CD4-positive, alpha-beta T cell treated with Interferon alpha-2 for 1 hour (primary cell): Measurements from ENCODE around the gene POU2AF1.
A peak's percentile ranks its signal among the peaks of the same experiment; 100 is the strongest.

Experiments
- DNase-seq, 2 donors: peaks; one replicate each; pipeline ENCODE4 v3.0.0-alpha.2; 2020 to 2022

POU2AF1 gene, protein sequence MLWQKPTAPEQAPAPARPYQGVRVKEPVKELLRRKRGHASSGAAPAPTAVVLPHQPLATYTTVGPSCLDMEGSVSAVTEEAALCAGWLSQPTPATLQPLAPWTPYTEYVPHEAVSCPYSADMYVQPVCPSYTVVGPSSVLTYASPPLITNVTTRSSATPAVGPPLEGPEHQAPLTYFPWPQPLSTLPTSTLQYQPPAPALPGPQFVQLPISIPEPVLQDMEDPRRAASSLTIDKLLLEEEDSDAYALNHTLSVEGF

DNA sequence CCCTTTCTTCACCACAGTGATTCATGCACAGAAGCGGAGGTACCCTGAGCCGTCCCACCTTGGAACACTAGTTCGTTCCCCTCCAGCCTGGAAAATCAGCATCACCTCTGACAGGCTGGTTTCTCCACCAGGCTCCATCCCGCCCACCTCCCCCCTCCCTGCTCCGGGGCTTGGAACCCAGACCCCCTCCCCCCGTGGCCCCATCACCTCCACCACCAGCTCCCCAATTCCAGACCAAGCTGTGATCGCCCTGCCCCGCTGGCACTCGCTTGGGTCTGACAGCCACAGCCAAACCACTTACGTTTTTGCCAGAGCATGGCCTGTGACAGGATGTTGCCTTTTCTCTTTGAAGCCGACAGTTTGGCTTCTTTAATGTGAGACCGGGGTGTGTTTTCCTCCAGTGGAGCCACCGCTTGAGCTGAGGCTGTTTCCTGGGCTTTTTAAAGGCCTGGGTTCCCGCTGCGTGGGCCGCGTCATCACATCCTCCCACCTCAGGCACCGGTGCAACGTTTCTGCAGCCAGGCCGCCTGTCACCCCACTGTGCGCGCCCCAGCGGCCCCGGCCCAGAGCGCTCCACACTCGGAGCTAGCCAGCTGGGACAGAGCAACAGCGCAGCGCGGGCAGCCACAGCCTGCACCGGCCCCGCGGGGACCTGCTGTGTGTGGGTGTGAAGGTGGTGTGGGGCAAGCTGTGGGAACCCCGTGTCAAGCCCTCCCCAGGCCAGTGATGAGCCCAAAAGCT, at the start of gene POU2AF1:
Gene POU2AF1 (minus strand): TSS at position 415 of the 741 bp plus-strand sequence. CDS start 98 bp downstream, at position 317.
- peak; percentile 72 to 78 for DNase-seq

DNA sequence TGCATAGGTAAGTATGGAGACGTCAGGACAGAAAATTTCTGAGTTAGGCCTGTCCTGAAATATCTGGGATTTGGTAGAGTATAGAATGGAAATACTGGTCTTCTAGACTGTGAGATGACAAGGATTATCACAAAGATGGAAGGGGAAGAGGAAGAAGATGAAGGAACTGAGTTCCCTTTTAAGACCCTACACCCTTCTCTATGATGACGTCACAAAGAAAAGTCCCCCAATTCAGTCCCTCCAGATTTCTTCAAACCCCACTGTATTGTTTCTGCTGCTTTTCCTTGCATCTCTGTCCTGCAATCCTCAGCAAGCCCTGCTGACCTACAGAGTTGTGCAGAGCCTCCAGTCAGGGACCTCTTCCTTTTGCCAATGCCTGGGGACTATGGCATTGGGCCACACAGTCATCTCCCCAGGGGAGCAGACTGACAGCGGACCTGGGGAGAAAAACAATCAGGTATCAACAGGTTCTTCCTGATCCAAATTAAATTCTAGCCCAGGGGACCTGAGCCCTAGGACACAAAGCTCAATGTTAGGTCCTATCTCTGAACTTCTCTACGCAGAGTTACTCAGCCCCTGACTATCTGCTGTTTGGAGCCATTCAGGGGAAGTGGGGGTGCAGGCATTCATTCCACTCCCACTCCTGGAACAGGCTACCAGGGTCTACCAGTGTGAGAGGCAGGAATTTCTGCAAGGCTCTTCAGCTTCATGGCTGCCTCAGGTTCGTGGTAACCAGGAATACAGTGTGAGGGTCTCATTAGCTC, 49.2 kb upstream of the POU2AF1 start:
- no peak for DNase-seq

DNA sequence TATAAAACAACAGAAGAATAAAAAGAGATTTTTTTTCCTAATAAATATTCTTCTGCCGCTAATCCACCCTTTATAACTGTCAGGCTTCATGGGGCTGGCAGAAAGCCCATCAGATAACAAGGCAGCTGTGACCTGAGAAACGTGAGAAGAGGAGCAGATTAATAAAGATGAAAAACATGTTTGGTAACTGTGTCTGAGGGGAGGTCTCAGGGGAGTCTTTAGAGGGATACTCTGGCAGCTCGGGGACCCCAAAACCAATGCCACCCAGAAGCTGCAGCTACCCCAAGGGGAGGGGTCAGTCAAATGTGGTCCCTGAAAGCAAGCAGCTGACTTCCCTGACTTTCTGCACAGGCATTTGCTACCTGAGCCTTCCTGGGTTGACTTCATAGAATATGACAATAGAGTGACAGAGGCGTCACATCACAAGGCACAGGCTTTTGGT, 48.4 kb upstream of the POU2AF1 start:
- no peak for DNase-seq

DNA sequence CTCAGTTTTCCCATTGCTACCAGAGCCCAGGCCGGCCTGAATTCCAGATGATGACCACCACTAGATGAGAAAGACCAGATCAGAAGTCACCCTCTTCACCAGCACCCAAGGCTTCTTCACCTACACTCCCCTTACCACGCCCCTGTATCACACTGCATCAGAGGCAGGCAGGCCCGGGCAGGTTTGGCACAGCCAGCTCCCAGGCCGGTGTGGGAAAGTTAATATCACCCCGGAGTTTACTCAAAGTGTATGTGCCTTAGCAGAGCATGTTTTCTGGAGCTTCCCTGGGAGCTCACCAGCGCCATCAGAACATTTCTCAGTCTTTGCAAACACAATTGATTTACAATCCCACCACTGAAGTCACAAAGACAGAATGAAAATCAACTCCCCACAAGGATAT, 47.5 kb upstream of the POU2AF1 start:
- DNase-seq = no peak

DNA sequence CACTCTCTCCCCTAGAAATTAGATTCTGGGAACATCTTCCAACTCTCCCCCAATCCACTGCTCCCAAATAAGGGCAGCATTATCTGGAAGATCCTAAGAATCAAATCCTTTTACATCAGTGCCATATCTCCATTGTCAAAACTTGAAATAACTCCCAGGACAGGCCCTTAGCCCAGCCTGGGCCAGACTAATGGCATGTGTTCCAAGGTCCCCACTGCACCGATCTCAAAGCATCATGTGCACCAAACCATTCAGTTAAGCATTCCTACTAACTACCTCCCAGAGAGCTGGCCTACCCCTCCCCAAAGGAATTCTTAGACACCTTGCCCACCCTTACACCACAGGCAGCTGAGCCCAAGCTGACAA, 44.2 kb upstream of the POU2AF1 start:
- DNase-seq = no peak

DNA sequence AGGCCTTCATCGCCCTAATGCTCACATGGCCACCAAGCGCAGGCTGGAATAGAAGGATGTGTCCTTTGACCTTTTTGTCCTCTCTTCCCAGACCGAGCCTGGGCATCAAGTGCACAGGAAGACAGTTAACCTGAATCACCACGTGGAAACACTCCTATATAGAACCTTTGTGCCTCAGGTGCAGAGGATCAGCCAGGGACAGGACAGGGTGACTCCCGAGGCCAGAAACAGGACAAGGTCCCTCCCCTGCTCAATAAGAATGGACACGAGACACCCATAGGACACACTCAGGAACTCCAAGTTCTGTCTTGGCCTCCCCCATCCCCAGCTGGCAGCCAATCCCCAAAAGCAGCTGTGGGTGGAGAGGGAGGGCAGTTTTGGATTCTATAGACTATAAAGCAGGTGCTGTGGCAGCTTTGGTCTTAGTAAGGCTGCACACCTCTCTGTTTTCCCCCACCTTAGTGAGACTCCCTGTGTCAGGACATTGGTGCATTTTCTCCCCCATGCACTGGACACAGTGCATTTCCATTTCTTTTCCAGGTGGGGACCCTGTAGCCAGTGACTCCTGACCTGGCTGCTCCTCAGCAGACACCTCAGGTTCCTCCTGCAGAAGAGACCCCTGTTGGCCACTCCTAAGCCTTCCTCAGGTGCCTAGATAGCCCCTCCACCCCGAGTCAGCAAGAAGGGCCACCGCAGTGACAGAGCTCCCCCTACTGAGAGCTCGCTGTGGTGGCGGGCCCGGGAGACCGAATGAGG, 43.6 kb upstream of the POU2AF1 start:
- DNase-seq = peak; percentile 42 to 55

DNA sequence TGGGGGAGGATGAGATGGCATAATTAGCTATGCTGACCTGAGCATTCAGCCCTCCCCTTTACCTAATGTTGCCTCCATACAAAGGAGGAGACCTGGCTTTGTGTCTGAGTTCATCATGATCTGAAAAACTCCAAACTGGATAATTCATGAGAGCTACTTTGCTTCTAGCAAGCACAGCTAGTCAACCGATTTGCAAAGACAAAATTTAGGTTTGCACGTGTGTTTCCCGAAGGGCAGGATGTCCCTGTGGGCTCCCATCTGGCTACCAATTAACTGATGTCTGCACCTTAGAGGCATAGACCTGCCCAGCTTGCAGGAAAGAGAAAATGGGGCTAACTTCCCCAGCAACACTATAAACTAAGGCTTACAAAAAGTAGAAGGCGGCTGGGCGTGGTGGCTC, 42.2 kb upstream of the POU2AF1 start:
- DNase-seq = no peak

DNA sequence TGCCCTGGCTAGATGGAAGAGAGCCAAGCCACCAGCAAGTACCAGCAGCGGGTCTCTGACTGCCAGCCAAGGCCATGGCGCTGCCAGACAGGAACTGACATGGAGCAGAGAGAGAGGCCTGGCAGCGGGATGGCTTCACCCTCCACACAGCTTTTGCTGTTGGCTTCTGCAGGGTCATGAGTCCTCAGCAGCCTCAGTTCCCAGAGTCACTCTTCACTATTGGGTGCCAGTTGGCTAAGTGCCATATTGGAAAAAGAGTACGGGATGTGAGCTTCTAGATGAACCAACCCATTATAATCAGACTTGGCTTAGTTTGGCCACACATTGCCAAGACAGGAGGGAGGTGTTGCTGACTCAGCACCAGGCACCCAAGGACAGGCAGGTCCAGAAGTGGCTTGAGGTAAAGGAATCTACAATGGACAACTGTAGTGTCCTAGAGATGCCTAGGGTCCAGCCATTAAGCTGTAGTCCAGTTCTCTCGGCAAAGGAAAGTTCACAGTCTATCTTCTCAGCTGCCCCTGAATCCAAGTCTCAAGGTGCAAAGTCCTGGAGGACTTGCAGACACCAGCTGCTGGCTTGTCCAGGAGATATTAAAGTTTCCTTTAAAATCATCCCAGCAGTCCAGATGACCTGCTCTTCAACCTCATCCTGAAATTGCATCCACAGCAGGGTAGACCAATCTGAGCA, 40.7 kb upstream of the POU2AF1 start:
- DNase-seq = no peak

DNA sequence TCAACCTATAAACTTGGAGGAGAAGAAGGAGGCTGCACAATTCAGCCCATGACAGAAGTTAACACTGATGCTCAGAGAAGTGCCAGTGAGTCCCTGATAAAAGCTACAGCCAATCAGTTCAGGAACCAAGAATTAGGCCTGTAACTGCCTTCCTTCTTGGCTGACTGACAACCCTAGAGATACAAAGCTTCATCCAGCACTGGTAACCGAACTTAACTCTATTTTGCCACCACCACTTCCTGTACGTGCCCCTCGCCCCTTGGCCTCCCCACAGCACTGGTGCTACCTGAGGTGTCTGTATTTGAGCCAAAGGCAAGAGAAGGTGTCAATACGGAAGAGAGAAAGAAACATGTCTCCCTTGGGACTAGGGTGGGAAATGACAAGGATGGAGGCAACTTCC, 40.1 kb upstream of the POU2AF1 start:
- DNase-seq = no peak

DNA sequence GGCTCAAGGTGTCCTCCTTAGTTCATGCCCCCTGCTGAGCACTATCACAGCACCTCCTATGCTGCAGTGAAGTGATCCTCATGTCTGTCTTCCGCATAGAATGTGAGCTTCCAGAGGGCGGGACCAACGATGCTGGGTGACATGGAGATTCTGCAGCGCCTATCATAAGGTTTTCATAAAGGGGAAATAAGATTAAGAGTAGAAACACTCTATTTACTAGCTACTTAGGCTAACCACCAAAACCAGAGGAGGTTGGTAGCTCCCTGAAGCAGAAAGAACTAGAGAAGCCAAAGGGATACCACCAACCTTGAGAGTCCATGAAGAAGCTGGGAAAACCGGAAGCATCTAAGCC, 39.3 kb upstream of the POU2AF1 start:
- DNase-seq = no peak

DNA sequence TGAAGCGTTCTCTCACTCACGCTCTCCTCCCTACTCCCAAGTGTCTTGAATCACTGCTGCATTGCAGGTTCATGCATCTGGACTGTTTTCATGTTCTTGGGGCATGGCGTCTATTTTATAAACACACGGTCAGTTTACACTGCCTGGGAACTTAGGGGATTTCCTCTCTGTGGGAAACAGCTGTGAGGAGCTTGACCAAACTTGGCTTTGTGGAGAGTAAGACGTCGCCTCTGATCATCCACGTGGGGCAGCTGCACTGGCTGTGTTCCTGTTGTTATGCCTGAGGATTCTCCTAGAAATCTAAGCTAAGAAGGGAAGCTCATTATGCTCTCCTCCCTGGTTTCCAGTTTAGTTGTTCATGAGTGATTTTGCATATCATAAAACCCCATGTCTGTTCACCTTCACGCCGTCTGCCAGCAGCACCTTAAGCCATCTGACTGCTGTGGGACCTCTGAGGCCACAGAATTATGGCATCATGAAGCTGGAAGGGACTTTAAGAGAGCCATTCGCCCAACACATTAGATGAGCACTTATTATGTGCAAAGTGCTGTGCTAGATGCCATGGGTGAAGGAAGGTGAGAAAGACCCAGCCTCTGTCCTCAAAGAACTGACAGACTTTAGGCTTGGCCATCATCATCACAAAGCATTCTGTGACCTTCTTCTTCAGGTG, 38.8 kb upstream of the POU2AF1 start:
- peak in 1 of 2 donors; percentile 34 for DNase-seq

DNA sequence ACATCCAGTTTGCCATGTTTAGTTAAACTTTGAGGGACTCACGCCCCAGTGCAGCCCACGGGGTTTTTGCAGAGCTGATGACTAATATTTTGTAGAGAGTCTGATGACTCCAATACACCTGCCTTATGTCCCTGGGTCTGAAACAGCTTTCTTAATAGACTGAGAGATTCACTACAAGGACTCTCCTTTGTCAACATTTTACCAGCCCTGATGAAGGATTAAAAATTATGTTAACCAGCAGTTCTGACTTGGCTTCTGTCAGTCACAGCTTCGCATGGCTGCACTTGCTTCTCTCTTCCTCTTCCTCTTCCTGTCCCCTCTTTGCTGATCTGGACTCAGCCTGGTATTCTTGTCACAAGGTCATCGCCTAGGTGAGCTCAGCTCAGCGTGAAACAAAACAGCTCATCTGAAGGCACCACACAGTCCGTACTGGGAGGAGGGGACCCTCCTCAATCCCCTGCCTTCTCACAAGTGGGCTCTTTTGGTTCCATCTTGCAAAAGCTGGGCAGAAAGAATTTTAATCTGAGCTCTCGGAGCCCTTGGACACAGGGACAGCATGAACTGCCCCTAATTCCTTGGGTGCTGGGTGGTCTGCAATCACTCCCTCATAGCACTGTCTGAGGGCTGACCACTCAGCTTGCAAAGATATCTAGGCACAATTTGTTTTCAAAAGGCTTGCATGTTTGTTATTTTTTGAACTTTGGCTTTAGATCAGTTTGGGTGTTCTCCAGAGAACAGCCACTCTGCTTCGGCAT, 38.1 kb upstream of the POU2AF1 start:
- peak in 1 of 2 donors; percentile 61 for DNase-seq

DNA sequence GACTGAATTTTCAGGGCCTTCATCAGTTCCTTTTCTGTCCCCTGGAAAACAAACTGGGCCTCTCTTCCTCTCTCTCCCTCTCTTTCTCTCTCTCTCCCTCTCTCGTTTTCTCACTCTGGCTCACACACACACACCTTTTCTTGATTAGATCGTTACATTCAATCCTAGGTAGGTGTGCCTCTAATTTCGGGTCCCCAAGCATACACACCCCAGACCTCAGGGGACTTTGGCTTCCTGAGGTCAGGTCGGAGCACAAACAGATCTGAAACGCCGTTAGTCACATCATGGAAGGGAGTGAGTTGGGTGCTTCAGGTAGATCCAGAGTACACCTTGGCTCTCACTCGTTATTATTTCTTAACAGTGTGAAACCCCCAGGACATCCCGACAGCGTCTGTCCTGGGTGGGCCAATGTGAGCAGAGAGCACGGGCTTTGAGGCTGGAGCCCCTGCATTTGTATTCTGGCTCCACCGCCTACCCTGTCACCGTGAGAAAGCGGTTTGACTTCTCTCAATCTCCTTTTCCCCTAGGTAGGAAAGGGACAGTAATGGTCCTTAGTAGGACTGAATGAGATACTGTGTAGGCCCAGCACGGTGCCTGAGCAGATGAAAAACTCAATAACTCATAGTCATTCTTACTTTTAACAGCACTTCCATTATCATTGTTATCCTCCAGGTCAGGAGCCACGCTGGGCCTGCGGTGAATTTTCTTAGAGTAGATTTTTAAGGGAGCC, 37.3 kb upstream of the POU2AF1 start:
- no peak for DNase-seq

DNA sequence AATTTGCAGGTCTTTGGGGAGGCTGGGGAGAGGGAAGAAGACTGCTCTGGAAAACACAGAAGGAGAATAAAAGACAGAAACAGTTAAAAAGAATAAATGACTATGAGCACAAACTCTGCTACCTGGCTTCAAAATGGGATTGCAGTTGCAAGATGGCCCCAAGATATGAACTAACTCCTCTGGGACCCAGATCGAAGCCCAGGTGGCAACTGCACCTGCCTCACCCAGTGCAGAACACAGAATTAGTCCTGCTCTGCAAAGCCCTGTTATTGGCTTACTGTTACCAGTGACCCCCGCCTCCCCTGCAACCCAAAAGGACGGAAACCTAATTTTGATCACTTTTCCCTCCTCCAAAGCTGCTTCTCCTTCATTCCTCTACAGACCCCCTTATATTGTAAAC, 35.9 kb upstream of the POU2AF1 start:
- no peak for DNase-seq

DNA sequence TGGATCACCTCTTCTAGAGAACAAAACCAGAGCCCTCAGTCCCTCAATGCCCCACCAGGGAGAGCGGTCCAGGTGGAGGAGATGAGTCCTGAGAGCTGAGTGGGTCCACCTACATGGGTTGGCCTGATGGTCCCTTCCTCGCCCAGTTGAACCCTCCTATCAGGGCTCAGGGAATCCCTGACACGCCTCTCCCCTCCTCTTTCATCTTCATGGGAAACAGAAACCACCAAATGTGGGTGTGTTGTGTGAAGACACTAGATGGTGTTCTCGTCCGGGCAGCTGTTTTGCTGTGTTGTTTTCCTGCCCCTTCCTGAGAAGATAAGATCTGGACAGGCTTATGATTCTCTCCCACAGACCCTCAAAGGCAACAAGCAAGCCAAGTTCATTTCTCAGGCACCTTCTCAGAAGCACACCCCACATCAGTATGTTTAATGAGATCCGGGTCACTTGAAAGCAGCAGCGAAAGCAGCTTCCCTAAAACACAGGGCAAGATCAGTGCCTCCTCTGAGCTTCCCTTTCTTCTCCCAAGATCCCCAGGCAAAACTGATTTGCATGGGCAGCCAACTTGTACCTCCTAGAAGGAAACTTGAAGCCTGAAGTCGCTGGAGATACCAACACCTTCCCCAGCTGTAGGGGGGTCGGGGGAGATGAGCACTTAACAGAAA, 35.3 kb upstream of the POU2AF1 start:
- peak; percentile 15 to 17 for DNase-seq

DNA sequence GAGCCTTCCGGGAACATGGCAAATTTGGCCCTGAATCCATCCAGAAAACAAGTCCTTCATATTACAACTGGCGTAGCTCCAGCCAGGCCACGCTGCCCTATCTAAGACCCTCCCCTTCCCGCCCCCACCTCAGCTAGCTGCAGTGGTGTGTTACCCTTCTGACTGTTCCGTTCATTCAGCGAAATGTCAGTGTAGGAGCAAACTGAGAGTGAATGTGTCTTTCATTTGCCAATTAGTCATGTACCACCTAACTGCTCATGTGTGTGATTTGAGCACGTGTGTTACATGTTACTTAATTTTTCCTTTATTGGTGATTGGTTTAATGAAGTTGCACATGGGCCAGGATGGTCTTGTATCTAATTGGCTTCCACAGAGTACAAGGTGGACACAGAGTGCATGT, 34.8 kb upstream of the POU2AF1 start:
- no peak for DNase-seq

DNA sequence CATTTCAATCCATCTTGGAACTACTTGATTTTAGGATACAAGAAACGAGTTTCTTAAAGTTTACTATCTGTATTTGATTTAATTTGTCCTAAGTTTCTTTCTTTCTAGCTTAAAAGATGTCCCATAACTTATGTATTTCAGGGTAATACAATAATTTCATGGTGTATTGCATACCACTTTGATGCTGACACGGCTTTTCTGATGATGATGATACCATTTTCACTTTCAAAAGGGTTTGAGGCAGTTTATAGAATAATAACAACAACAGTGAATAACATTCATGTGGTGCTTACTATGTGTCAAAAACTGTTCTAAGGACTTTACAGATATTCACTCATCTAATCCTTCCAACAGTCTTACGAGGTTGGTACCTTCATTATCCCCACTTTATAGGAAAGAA, 33.2 kb upstream of the POU2AF1 start:
- DNase-seq = no peak

DNA sequence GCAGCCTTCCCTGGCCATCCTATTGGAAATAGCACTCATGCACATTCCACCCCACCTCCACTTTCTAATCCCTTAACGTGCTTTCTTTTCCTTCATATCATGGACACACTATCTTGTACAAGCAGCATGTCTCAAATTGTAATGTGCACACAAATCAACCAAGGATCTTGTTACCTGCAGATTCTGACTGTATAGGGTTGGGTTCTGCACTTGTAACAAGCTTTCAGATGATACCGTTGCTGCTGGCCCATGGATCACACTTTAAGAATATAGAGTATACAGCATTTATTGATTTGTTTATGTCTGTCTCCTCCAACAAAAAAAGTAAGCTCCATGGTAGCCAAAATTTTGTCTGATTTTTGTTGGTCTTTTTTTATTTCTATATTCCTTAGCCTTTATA, 32.4 kb upstream of the POU2AF1 start:
- no peak for DNase-seq

DNA sequence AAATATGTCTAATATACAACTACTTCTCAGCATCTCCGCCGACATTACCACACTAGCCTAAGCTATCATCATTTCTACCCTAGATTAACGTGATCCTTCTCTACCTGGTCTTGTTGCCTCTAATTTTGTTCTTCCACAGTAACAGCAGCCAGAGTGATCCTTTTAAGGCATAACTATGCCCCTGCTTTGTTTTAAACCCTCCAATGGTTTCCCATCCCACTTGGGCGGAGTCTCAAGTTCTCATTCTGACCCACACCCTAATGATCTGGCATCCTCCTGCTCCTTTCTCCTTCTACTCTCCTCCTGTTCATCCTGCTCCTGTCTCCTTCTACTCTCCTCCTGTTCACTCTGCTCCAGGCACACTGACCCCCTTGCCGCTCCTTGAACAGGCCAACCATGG, 31.9 kb upstream of the POU2AF1 start:
- DNase-seq = no peak

DNA sequence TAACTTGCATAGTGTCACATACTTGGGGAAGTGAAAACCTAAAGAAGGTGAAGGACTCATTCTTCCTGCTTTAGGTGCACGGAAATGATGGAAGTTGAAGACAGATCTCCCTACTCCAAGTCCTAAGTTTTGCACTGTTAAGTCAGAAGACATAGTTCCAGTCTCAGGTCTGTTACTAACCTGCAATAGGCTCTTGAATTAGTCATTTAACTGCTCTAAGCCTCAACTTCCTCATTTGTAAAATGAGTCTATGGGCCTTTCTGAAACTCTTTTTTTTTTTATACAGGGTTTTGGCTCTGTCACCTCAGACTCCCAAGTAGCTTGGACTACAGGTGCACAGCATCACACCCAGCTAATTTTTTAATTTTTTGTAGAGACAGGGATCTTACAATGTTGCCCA, 30.8 kb upstream of the POU2AF1 start:
- no peak for DNase-seq
